HFF-Myc (cell line): ENCODE measurements around the gene KEAP1.
"Not testable (repeated sequence)": the region's sequence is repeated elsewhere in the genome, so short reads cannot be mapped to it uniquely, and the experiment has no call there.

Source experiments
- DNase-seq: peaks from one replicate; pipeline ENCODE4 v3.0.0-alpha.2; 2011; ENCODE audit warnings: low read depth; ENCODE audit errors: extremely low read depth
- H3K4me3 ChIP-seq: replicated peaks from 2 replicates; pipeline ENCODE4 v1.5.1; 2011; ENCODE audit warnings: low read depth, mild to moderate bottlenecking, control low read depth, low read length
- CTCF ChIP-seq: IDR thresholded peaks from 2 replicates; pipeline ENCODE4 v1.5.1; 2012; ENCODE audit warnings: mild to moderate bottlenecking, low read depth, low read length, control low read depth; ENCODE audit errors: missing control alignments

KEAP1 gene

GRCh38 chr19:10503002-10503789, at the start of gene KEAP1:
Gene KEAP1, minus strand, starts transcription at chr19:10503356. Its CDS starts 3,323 bp downstream, at chr19:10500033.
- peak within 1 kb of the TSS; percentile 91 for H3K4me3 ChIP-seq
- no peak for DNase-seq
- TF ChIP-seq CTCF = no peak

- peak; percentile 20 for DNase-seq
- TF ChIP-seq CTCF = no peak
- H3K4me3 ChIP-seq = no peak overlapping the region
Measured at GRCh38 chr19:10552510-10553053, 49.4 kb upstream of the KEAP1 start.

- peak; percentile 16 for DNase-seq
- no peak overlapping the region for H3K4me3 ChIP-seq
- TF ChIP-seq CTCF = peak; percentile 19
Measured at GRCh38 chr19:10551698-10552301, 48.6 kb upstream of the KEAP1 start.

- not testable (repeated sequence) for DNase-seq
Measured at GRCh38 chr19:10551006-10551405, 47.9 kb upstream of the KEAP1 start.

GRCh38 chr19:10550336-10550735, 47.2 kb upstream of the KEAP1 start:
- no peak for TF ChIP-seq CTCF
- H3K4me3 ChIP-seq = no peak overlapping the region
- no peak for DNase-seq

More at GRCh38 chr19:10551006-10551405, 47.9 kb upstream of the KEAP1 start:
- not testable (repeated sequence) for H3K4me3 ChIP-seq

GRCh38 chr19:10549733-10550132, 46.6 kb upstream of the KEAP1 start:
- no peak for DNase-seq
- TF ChIP-seq CTCF = no peak

GRCh38 chr19:10548746-10549276, 45.7 kb upstream of the KEAP1 start:
- no peak for TF ChIP-seq CTCF
- no peak overlapping the region for H3K4me3 ChIP-seq
- no peak for DNase-seq

More at GRCh38 chr19:10549733-10550132, 46.6 kb upstream of the KEAP1 start:
- no peak overlapping the region for H3K4me3 ChIP-seq
